Testis (tissue), 3 donors: Measurements from ENCODE around the gene PRDM8. TPM values are rescaled to one million over a fixed set of nuclear protein-coding genes. Genes with fewer than 3 reads are reported as not detected.
A peak's percentile ranks its signal among the peaks of the same experiment; 100 is the strongest.

Experiments
- DNase-seq: peaks from one replicate; pipeline ENCODE4 v3.0.0-alpha.2; 2019
- H3K27ac ChIP-seq, 2 donors: fragments of 200-600 bp; sonication (generic); one replicate each; pipeline ENCODE4 v1.5.1; 2019
- H3K27me3 ChIP-seq: fragments of 200-600 bp; sonication (generic); one replicate; pipeline ENCODE4 v1.5.1; 2019
- H3K36me3 ChIP-seq: fragments of 200-600 bp; sonication (generic); one replicate; pipeline ENCODE4 v1.5.1; 2017; ENCODE audit warnings: low read depth; ENCODE audit errors: missing control alignments
- H3K4me1 ChIP-seq: fragments of 200-600 bp; sonication (generic); one replicate; pipeline ENCODE4 v1.5.1; 2019
- H3K4me3 ChIP-seq, 2 donors: fragments of 200-600 bp; sonication (generic); one replicate each; pipeline ENCODE4 v1.5.1; 2017 to 2019
- H3K9me3 ChIP-seq: fragments of 200-600 bp; sonication (generic); one replicate; pipeline ENCODE4 v1.5.1; 2017
- POLR2A ChIP-seq: fragments of 450-650 bp; IDR thresholded peaks from one replicate; pipeline ENCODE4 v1.6.1; 2017; ENCODE audit warnings: antibody characterized with exemption, mild to moderate bottlenecking, moderate library complexity
- WGBS, 2 donors: methylation state at CpG; one replicate each; pipeline ENCODE4 v1.1.5; 2018; 5-methylcytosine and 5-hydroxymethylcytosine counted together
- intact Hi-C: fragments of 100-400 bp; cut with DNase I; formaldehyde crosslinking; loops from one replicate; pipeline ENCODE4 v1.15.1; 2023; ENCODE audit warnings: low total_unique reads
- polyA plus RNA-seq: library from polyadenylated mRNA; stranded (reverse); fragments of 350-450 nt; fragmentation: Illumina TruSeq; extraction: RNeasy Lipid Tissue Mini Kit (QIAGEN cat#74804); gene quantifications from one replicate; pipeline ENCODE4 v1.2.3, GENCODE V29; 2014; ENCODE audit warnings: low read depth, low replicate concordance; ENCODE audit not compliant: insufficient read depth
- total RNA-seq, 2 donors: library from RNA; depleted of rRNA; stranded (reverse); fragments of >200 nt; gene quantifications; one replicate each; pipeline ENCODE4 v1.2.3, GENCODE V29; 2016
- TF ChIP-seq, protein P1 (sequence below), 3 experiments: fragments of 450-650 bp in 2 of 3; fragments of 200-600 bp in 1 of 3; sonication (generic) in 1 of 3; IDR thresholded peaks; one replicate each; pipeline ENCODE4 v1.5.1; 2016 to 2019; ENCODE audit warnings: antibody characterized with exemption in 3 of 3, mild to moderate bottlenecking in 2 of 3, moderate library complexity in 1 of 3

The PRDM8 gene
- total and polyA plus RNA-seq, 3 donors from 2014 or later: 1.1 to 4.3 (median 3.9) TPM

DNA sequence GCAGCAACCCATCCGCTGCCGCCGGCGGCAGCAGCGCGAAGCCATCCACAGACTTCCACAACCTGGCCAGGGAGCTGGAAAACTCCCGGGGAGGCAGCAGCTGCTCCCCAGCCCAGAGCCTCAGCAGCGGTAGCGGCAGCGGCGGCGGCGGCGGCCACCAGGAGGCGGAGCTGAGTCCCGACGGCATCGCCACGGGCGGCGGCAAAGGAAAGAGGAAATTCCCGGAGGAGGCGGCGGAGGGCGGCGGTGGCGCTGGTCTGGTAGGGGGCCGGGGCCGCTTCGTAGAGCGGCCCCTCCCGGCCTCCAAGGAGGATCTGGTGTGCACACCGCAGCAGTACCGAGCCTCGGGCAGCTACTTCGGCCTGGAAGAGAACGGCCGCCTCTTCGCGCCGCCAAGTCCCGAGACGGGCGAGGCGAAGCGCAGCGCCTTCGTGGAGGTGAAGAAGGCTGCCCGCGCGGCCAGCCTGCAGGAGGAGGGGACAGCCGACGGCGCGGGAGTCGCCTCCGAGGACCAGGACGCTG lies 4.9 kb downstream of the PRDM8 start:
- intact Hi-C loops: no loop called here
- Histone ChIP-seq H3K36me3 (no peaks in the 10 kb centered on the region), H3K4me3 (peak overlapping the region; percentile 67 to 68), H3K27ac (peak overlapping the region; percentile 75 to 93), H3K4me1 (no peaks in the 10 kb centered on the region), H3K9me3 (no peaks in the 10 kb centered on the region), H3K27me3 (no peaks in the 10 kb centered on the region)
- TF ChIP-seq, protein P1, sequence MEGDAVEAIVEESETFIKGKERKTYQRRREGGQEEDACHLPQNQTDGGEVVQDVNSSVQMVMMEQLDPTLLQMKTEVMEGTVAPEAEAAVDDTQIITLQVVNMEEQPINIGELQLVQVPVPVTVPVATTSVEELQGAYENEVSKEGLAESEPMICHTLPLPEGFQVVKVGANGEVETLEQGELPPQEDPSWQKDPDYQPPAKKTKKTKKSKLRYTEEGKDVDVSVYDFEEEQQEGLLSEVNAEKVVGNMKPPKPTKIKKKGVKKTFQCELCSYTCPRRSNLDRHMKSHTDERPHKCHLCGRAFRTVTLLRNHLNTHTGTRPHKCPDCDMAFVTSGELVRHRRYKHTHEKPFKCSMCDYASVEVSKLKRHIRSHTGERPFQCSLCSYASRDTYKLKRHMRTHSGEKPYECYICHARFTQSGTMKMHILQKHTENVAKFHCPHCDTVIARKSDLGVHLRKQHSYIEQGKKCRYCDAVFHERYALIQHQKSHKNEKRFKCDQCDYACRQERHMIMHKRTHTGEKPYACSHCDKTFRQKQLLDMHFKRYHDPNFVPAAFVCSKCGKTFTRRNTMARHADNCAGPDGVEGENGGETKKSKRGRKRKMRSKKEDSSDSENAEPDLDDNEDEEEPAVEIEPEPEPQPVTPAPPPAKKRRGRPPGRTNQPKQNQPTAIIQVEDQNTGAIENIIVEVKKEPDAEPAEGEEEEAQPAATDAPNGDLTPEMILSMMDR (IDR thresholded peaks at IDR 0.05): peak; percentile 80 to 82 (median 80)
- TF ChIP-seq POLR2A: no peak
- 0% methylated on average over 22 of the region's 58 CpGs; no CpG with 5 or more reads in 1 of the 2 donors for WGBS, 2 donors
- DNase-seq: peak; percentile 84

DNA sequence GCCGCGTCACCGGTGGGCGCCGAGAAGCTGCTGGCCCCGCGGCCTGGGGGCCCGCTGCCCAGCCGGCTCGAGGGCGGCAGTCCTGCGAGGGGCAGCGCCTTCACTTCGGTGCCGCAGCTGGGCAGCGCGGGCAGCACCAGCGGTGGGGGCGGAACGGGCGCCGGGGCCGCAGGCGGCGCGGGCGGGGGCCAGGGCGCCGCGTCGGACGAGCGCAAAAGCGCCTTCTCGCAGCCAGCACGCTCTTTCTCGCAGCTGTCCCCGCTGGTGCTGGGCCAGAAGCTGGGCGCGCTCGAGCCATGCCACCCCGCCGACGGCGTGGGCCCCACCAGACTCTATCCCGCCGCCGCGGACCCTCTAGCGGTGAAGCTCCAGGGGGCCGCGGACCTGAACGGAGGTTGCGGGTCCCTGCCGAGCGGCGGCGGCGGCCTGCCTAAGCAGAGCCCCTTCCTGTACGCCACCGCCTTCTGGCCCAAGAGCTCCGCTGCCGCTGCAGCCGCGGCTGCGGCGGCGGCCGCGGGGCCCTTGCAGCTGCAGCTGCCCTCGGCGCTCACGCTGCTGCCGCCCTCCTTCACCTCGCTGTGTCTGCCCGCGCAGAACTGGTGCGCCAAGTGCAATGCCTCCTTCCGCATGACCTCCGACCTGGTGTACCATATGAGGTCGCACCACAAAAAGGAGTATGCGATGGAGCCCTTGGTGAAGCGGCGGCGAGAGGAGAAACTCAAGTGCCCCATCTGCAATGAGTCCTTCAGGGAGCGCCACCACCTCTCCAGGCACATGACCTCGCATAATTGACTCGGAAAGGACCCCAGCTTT lies 5.6 kb downstream of the PRDM8 start:
- no peaks in the 10 kb centered on the region for H3K4me1 ChIP-seq
- no peaks in the 10 kb centered on the region for H3K36me3 ChIP-seq
- no peaks in the 10 kb centered on the region for H3K27me3 ChIP-seq
- H3K27ac ChIP-seq: peak overlapping the region; percentile 75 to 93
- peak; percentile 63 for DNase-seq
- H3K4me3 ChIP-seq: peak overlapping the region; percentile 67 to 68
- WGBS, 2 donors: 4 to 28% methylated on average over 3 to 56 of the region's 88 CpGs
- no peaks in the 10 kb centered on the region for H3K9me3 ChIP-seq
- intact Hi-C loops: no loop called here
- TF ChIP-seq, protein P1 (IDR thresholded peaks at IDR 0.05): no peak
- no peak for TF ChIP-seq POLR2A

DNA sequence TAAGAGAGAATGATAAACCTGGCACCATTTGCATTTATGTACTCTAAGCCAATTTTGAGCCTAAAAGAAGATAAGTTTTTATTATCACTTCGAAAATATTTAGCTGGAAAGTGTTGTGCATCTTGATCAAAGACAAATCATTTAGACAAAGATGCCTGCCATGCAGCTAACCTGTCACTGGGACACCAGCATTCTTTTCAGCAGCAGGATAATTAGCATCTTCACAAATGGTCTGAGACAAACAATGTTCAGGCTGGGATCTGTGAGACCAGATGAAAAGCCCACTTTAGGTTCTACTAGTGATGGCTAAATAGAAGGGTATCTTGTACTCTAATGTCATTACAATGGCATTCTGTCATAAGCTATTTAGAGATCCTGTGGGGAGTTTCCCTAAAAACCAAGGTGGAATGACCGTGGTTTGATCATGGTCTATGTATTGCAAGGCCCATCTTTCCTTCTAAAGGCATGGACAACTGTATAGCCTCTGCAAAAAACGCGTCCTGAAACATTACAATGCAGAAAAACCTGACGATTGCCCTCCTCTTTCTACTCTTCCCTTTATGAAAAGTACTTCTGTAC lies 7.2 kb downstream of the PRDM8 start:
- intact Hi-C loops: no loop called here
- WGBS, 2 donors: 71 to 84% methylated on average over 5 of the region's 5 CpGs

DNA sequence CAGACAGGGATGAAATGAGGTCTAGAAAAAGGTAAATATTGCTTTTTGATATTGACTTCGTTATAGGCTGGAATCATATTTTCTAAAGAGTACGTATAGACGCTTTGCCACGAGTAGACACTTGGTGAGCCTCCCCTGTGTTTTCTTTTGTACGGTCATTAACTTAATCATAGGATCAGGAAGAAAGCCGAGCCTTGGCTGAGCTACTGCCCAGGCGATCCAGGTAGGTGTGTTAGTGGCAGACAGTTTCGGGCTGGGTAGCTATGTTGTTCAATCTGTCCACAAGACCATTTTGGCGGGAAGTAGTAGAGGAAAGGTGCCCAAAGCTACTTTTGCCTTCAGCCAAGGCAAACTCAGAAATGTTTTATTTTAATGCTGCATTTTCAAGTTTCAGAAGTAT lies 8.8 kb downstream of the PRDM8 start:
- H3K9me3 ChIP-seq: no peaks in the 10 kb centered on the region
- no peak overlapping the region for H3K4me3 ChIP-seq
- no peaks in the 10 kb centered on the region for H3K4me1 ChIP-seq
- intact Hi-C loops: no loop called here
- no peaks in the 10 kb centered on the region for H3K36me3 ChIP-seq
- H3K27me3 ChIP-seq: no peaks in the 10 kb centered on the region
- TF ChIP-seq POLR2A: no peak
- TF ChIP-seq, protein P1 (IDR thresholded peaks at IDR 0.05): no peak
- 73 to 84% methylated on average over 9 of the region's 9 CpGs for WGBS, 2 donors
- DNase-seq: no peak
- no peak overlapping the region for H3K27ac ChIP-seq

More for the DNA sequence above, 7.2 kb downstream of the PRDM8 start:
- no peak overlapping the region for H3K27ac ChIP-seq
- H3K4me1 ChIP-seq: no peaks in the 10 kb centered on the region
- H3K9me3 ChIP-seq: no peaks in the 10 kb centered on the region
- H3K4me3 ChIP-seq: no peak overlapping the region
- DNase-seq: no peak
- H3K36me3 ChIP-seq: no peaks in the 10 kb centered on the region
- TF ChIP-seq POLR2A: no peak
- TF ChIP-seq, protein P1 (IDR thresholded peaks at IDR 0.05): no peak
- H3K27me3 ChIP-seq: no peaks in the 10 kb centered on the region
